ENCODE data around the gene CMSS1.

DNA sequence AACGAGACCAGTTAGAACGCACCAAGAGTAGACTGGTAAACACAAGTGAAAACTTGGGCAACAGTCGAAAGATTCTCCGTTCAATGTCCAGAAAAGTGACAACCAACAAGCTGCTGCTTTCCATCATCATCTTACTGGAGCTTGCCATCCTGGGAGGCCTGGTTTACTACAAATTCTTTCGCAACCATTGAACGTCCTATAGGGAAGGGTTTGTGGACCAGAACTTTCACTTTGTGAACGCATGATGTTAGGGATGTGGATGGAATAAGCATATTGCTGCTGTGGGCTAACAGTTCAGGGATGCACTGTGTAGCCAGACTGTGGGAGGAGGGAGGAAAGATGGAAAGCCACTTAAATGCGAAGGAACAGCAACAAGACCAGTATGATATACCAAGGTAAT is 408.2 kb downstream of the CMSS1 start:
- TF ChIP-seq ZFP3 (CRISPR knock-in tag; IDR thresholded peaks at IDR 0.05) (no peak), TCF4 (CRISPR knock-in tag; IDR thresholded peaks at IDR 0.05; ENCODE audit: borderline replicate concordance) (no peak), SNAI2 (CRISPR knock-in tag; IDR thresholded peaks at IDR 0.05) (no peak), OSR1 (CRISPR knock-in tag; IDR thresholded peaks at IDR 0.05) (no peak), ISL1 (CRISPR knock-in tag; IDR thresholded peaks at IDR 0.05) (no peak), ARNTL (CRISPR knock-in tag; IDR thresholded peaks at IDR 0.05; ENCODE audit: borderline replicate concordance, low read depth) (no peak), RARB (CRISPR knock-in tag; IDR thresholded peaks at IDR 0.05) (no peak), ZFP30 (CRISPR knock-in tag; IDR thresholded peaks at IDR 0.05) (no peak), ZNF70 (CRISPR knock-in tag; IDR thresholded peaks at IDR 0.05) (no peak)
- TF ChIP-seq, protein P1, sequence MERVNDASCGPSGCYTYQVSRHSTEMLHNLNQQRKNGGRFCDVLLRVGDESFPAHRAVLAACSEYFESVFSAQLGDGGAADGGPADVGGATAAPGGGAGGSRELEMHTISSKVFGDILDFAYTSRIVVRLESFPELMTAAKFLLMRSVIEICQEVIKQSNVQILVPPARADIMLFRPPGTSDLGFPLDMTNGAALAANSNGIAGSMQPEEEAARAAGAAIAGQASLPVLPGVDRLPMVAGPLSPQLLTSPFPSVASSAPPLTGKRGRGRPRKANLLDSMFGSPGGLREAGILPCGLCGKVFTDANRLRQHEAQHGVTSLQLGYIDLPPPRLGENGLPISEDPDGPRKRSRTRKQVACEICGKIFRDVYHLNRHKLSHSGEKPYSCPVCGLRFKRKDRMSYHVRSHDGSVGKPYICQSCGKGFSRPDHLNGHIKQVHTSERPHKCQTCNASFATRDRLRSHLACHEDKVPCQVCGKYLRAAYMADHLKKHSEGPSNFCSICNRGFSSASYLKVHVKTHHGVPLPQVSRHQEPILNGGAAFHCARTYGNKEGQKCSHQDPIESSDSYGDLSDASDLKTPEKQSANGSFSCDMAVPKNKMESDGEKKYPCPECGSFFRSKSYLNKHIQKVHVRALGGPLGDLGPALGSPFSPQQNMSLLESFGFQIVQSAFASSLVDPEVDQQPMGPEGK (CRISPR knock-in tag; IDR thresholded peaks at IDR 0.05; ENCODE audit: borderline replicate concordance) = no peak

Measured in SK-N-SH treated with all-trans-retinoic acid at 6 μM for 48 hours (cell line).